Heart right ventricle (tissue), 16 donors: ENCODE measurements around the gene RRM1. TPM values are rescaled to one million over a fixed set of nuclear protein-coding genes. Genes with fewer than 3 reads are reported as not detected.
"Not testable (repeated sequence)": the region's sequence is repeated elsewhere in the genome, so short reads cannot be mapped to it uniquely, and the experiment has no call there.

Source experiments
- ATAC-seq, 8 donors: fragments of 200-7000 bp; cut with Tn5 transposase; one replicate each; pipeline ENCODE4 v1.9.1; 2020; ENCODE audit warnings: mild to moderate bottlenecking in 8 of 8, moderate library complexity in 8 of 8, moderate number of reproducible peaks in 1 of 8
- DNase-seq, 2 donors: peaks; one replicate each; pipeline ENCODE4 v3.0.0-alpha.2; 2020
- H3K27ac ChIP-seq, 10 donors: fragments of 200-600 bp; sonication (generic) in 2 of 10; one replicate each; pipeline versions ENCODE4 v1.5.0 to v1.8.0; 2020 to 2022; ENCODE audit warnings: mild to moderate bottlenecking in 3 of 10
- H3K27me3 ChIP-seq, 7 donors: fragments of 200-600 bp; one replicate each; pipeline ENCODE4 v1.8.0; 2021 to 2022; ENCODE audit warnings: mild to moderate bottlenecking in 2 of 7
- H3K36me3 ChIP-seq, 9 donors: fragments of 200-600 bp; sonication (generic) in 1 of 9; one replicate each; pipeline versions ENCODE4 v1.5.0 to v1.8.0; 2020 to 2022; ENCODE audit warnings: mild to moderate bottlenecking in 2 of 9
- H3K4me1 ChIP-seq, 9 donors: fragments of 200-600 bp; sonication (generic) in 1 of 9; one replicate each; pipeline versions ENCODE4 v1.5.0 to v1.8.0; 2020 to 2022; ENCODE audit warnings: mild to moderate bottlenecking in 4 of 9
- H3K4me3 ChIP-seq, 10 donors: fragments of 200-600 bp; sonication (generic) in 2 of 10; one replicate each; pipeline versions ENCODE4 v1.5.0 to v1.8.0; 2020 to 2022; ENCODE audit warnings: mild to moderate bottlenecking in 7 of 10, moderate library complexity in 2 of 10
- H3K9me3 ChIP-seq, 11 donors: fragments of 200-600 bp in 10 of 11; sonication (generic) in 2 of 11; one replicate each; pipeline versions ENCODE4 v1.5.0 to v1.8.0; 2013 to 2022; ENCODE audit warnings: mild to moderate bottlenecking in 2 of 11, control low read depth in 1 of 11, moderate library complexity in 1 of 11
- WGBS, 2 donors: extraction: QIAGEN DNeasy Blood & Tissue Kit; methylation state at CpG; one replicate each; pipeline ENCODE4 v1.1.7; 2013; ENCODE audit warnings: inconsistent platforms in 1 of 2; 5-methylcytosine and 5-hydroxymethylcytosine counted together
- intact Hi-C, 10 donors: fragments of 100-400 bp; cut with DNase I; formaldehyde crosslinking; loops; one replicate each; pipeline versions ENCODE4 v1.11.1 to v1.14.2; 2022
- polyA plus RNA-seq, 2 donors: library from polyadenylated mRNA; stranded (reverse); fragments of 200-250 nt; gene quantifications; one replicate each; pipeline ENCODE4 v1.2.3, GENCODE V29; 2013
- total RNA-seq, 10 donors: library from RNA; stranded (reverse); fragmentation: NEBNext Ultra II Directional in 3 of 10; extraction: Animal tissue kit (Norgen Biotek cat#: 25700) in 3 of 10; gene quantifications; one replicate each; pipeline versions ENCODE4 v1.2.1 to v1.2.4, GENCODE V29; 2021 to 2023
- TF ChIP-seq, protein P1 (sequence below), 9 donors: fragments of 200-600 bp; sonication (generic) in 2 of 9; IDR thresholded peaks; one replicate each; pipeline versions ENCODE4 v1.5.0 to v1.8.0; 2021 to 2022; ENCODE audit warnings: antibody characterized with exemption in 9 of 9, mild to moderate bottlenecking in 5 of 9, moderate library complexity in 1 of 9
- donor health status: Arrhythmogenic right ventricular cardiomyopathy.
- donor health status: ischemic (EF 13 %, LVEDD 7.1; RV severe dilation, severe dysfunction).
- donor health status: healthy with polysubstance abuse.
- donor health status: DM: no; HTN: yes; CAD: no.
- donor health status: DM: no; HTN: no; CAD: no.
- donor health status: ischemic (EF 25% LVEDD 6.9; RV normal size, moderate dysfunction).
- donor health status: ischemic (EF 25% LVEDD 5.7; RV mildly dilated, moderate dysfunction).
- donor health status: healthy.
- donor health status: DM: yes; HTN: yes; CAD: no.
- donor health status: Ischemic cardiomyopathy.
- donor health status: ischemic (EF 35%, LVEDD 5.7; RV mildly dilated, moderate dysfunction).
- donor health status: nonischemic (EF 11% LVEDD 7.7; RV severe dilation, severe dysfunction).
- donor health status: DM: yes; HTN: yes; CAD: no.
- donor health status: PGD.
- donor health status: ischemic (EF 29% LVEDD 5.4; RV normal size, mild dysfunction).
- donor health status: nonischemic (EF 23%, LVEDD 6.1; RV moderate dilation, normal function).

Gene RRM1
- total and polyA plus RNA-seq, 12 donors, result 3.7 to 36.6 (median 27.7) TPM

- TF ChIP-seq, protein P1, sequence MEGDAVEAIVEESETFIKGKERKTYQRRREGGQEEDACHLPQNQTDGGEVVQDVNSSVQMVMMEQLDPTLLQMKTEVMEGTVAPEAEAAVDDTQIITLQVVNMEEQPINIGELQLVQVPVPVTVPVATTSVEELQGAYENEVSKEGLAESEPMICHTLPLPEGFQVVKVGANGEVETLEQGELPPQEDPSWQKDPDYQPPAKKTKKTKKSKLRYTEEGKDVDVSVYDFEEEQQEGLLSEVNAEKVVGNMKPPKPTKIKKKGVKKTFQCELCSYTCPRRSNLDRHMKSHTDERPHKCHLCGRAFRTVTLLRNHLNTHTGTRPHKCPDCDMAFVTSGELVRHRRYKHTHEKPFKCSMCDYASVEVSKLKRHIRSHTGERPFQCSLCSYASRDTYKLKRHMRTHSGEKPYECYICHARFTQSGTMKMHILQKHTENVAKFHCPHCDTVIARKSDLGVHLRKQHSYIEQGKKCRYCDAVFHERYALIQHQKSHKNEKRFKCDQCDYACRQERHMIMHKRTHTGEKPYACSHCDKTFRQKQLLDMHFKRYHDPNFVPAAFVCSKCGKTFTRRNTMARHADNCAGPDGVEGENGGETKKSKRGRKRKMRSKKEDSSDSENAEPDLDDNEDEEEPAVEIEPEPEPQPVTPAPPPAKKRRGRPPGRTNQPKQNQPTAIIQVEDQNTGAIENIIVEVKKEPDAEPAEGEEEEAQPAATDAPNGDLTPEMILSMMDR (IDR thresholded peaks at IDR 0.05), result no peak
- no peak for DNase-seq
- WGBS, 2 donors, result 81 to 83% methylated on average over 3 of the region's 3 CpGs
- ATAC-seq, result no peak
- H3K9me3 ChIP-seq, result no peaks in the 10 kb centered on the region
- no peak overlapping the region for H3K4me3 ChIP-seq
- H3K4me1 ChIP-seq, result no peaks in the 10 kb centered on the region
- H3K36me3 ChIP-seq, result peaks cover 0 to 95% (median 39%) of the 10 kb centered on the region in 9 donors
- H3K27me3 ChIP-seq, result no peaks in the 10 kb centered on the region
- intact Hi-C loops, result no loop called here
- no peak overlapping the region for H3K27ac ChIP-seq
Observed at GRCh38 chr11:4118107-4118506, 23.5 kb downstream of the RRM1 start.

GRCh38 chr11:4123218-4123617 is 28.6 kb downstream of the RRM1 start:
- ATAC-seq, result no peak
- no peak for DNase-seq
- peaks cover 0 to 100% (median 56%) of the 10 kb centered on the region in 9 donors for H3K36me3 ChIP-seq
- H3K4me3 ChIP-seq, result no peak overlapping the region
- H3K4me1 ChIP-seq, result no peaks in the 10 kb centered on the region
- intact Hi-C loops, result no loop called here
- H3K9me3 ChIP-seq, result no peaks in the 10 kb centered on the region
- no peaks in the 10 kb centered on the region for H3K27me3 ChIP-seq
- H3K27ac ChIP-seq, result no peak overlapping the region
- 93 to 97% methylated on average over 4 of the region's 4 CpGs for WGBS, 2 donors
- TF ChIP-seq, protein P1 (IDR thresholded peaks at IDR 0.05), result no peak

- no peak for DNase-seq
- ATAC-seq, result no peak
- Histone ChIP-seq H3K9me3 (no peaks in the 10 kb centered on the region), H3K4me1 (no peaks in the 10 kb centered on the region), H3K4me3 (no peak overlapping the region), H3K27me3 (no peaks in the 10 kb centered on the region), H3K27ac (no peak overlapping the region), H3K36me3 (peaks cover 0 to 99% (median 52%) of the 10 kb centered on the region in 9 donors)
- TF ChIP-seq, protein P1 (IDR thresholded peaks at IDR 0.05), result no peak
- intact Hi-C loops, result no loop called here
- 76 to 78% methylated on average over 6 of the region's 6 CpGs for WGBS, 2 donors
Observed at GRCh38 chr11:4125141-4125540, 30.5 kb downstream of the RRM1 start.

- H3K9me3 ChIP-seq, result no peaks in the 10 kb centered on the region
- H3K27ac ChIP-seq, result no peak overlapping the region
- intact Hi-C loops, result no loop called here
- H3K27me3 ChIP-seq, result no peaks in the 10 kb centered on the region
- no peaks in the 10 kb centered on the region for H3K4me1 ChIP-seq
- no peak for DNase-seq
- peaks cover 0 to 99% (median 39%) of the 10 kb centered on the region in 9 donors for H3K36me3 ChIP-seq
- no peak overlapping the region for H3K4me3 ChIP-seq
- TF ChIP-seq, protein P1 (IDR thresholded peaks at IDR 0.05), result no peak
- 77 to 82% methylated on average over 1 of the region's 1 CpG for WGBS, 2 donors
- ATAC-seq, result no peak
Observed at GRCh38 chr11:4127357-4127756, 32.8 kb downstream of the RRM1 start.

DNA sequence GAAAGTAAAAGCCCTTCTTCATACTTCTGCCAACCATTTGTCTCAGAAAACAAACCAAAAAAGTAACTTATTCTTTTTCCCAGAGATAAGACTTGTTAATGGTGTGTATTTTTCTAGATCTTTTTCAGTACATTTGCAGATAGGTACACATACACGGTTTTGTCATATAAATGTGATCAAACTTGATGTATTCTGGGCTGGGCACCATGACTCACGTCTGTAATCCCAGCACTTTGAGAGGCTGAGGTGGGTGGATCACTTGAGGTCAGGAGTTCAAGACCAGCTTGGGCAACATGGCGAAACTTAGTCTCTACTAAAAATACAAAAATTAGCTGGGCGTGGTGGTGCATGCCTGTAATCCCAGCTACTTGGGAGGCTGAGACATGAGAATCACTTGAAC is 35.6 kb downstream of the RRM1 start:
- H3K27me3 ChIP-seq, H3K4me1 ChIP-seq, H3K4me3 ChIP-seq, intact Hi-C loops, DNase-seq, H3K27ac ChIP-seq, ATAC-seq, H3K9me3 ChIP-seq: not testable (repeated sequence)
- 96% methylated on average over 4 of the region's 4 CpGs for WGBS, 2 donors
- H3K36me3 ChIP-seq, result peaks cover 0 to 99% (median 26%) of the 10 kb centered on the region in 9 donors
